NCI-H345 (cell line): ENCODE results near the gene NMRK2.
"Not testable (repeated sequence)": the region's sequence is repeated elsewhere in the genome, so short reads cannot be mapped to it uniquely, and the experiment has no call there.

Experiments
- DNase-seq: peaks from one replicate; lab custom pipeline; 2025; lab: John Stamatoyannopoulos, UW

Gene NMRK2

GRCh38 chr19:3964256-3965194 lies 31.7 kb downstream of the NMRK2 start:
- no peak for DNase-seq

- no peak for DNase-seq
These were observed 33.5 kb downstream of the NMRK2 start for GRCh38 chr19:3966051-3967017.

- DNase-seq: not testable (repeated sequence)
These were observed 35.1 kb downstream of the NMRK2 start for GRCh38 chr19:3967983-3968382.

- peak; percentile 51 for DNase-seq
These were observed 35.9 kb downstream of the NMRK2 start for GRCh38 chr19:3968556-3969434.

- no peak for DNase-seq
These were observed 36.8 kb downstream of the NMRK2 start for GRCh38 chr19:3969435-3970312.

- no peak for DNase-seq
These were observed 37.5 kb downstream of the NMRK2 start for GRCh38 chr19:3970313-3970807.

- DNase-seq: peak; percentile 99
These were observed 38.1 kb downstream of the NMRK2 start, which contains the start of gene DAPK3 for GRCh38 chr19:3970808-3971598. Gene DAPK3 (minus strand): TSS chr19:3971099. CDS start chr19:3969735, 1,364 bp downstream.

GRCh38 chr19:3975144-3975543 lies 42.3 kb downstream of the NMRK2 start:
- DNase-seq: no peak

GRCh38 chr19:3975637-3976087 lies 42.8 kb downstream of the NMRK2 start:
- no peak for DNase-seq

GRCh38 chr19:3976495-3977241 lies 43.8 kb downstream of the NMRK2 start:
- no peak for DNase-seq

- no peak for DNase-seq
These were observed 44.6 kb downstream of the NMRK2 start for GRCh38 chr19:3977242-3978143.

- no peak for DNase-seq
These were observed 45.3 kb downstream of the NMRK2 start for GRCh38 chr19:3978145-3978544.

GRCh38 chr19:3979289-3979673 lies 46.4 kb downstream of the NMRK2 start:
- no peak for DNase-seq

- DNase-seq: no peak
These were observed 46.9 kb downstream of the NMRK2 start for GRCh38 chr19:3979674-3980352.

GRCh38 chr19:3980353-3981251 lies 47.7 kb downstream of the NMRK2 start:
- DNase-seq: no peak

- no peak for DNase-seq
These were observed 48.5 kb downstream of the NMRK2 start for GRCh38 chr19:3981373-3981735.
